Stimulated activated CD8-positive, alpha-beta memory T cell treated with anti-CD3 and anti-CD28 coated beads, Interleukin-7, amount 100 ng/mL, for 48 hours (primary cell): ENCODE data around the gene FAM168B.

Experiments
- DNase-seq, 2 donors: peaks; one replicate each; pipeline ENCODE4 v3.0.0-alpha.2; 2020; ENCODE audit warnings: low read depth in 1 of 2; ENCODE audit errors: extremely low read depth in 1 of 2

The FAM168B gene

DNA sequence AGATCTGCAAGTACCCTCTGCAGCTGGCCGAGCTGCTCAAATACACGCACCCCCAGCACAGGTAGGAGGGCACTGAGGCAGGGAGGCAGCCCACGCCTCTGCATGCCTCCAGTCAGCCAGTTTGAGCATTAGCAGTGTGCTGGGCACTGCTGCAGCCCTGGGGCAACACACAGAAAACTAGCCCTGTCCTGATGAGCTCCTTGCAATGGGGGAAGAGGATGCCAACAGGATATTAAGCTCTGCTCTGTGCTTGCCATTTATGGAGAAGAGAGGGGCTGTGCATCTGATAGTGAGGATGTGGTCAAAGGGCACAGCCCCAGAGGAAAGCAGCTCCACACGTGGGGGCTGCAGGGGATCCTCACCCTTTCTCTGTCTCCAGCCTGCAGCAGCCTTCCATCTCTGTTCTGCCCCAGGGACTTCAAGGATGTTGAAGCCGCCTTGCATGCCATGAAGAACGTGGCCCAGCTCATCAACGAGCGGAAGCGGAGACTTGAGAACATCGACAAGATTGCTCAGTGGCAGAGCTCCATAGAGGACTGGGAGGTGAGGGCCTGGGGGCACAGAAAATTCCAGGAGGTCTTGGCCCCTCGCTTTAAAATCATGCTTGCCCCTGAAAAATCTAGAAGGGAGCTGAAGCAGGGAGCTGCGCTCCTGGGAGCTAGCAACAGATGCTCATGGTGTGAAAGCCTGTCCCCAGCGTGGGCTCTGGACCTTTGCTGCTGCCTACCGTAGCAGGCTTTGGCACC, 51.7 kb downstream of the FAM168B start:
- no peak for DNase-seq

DNA sequence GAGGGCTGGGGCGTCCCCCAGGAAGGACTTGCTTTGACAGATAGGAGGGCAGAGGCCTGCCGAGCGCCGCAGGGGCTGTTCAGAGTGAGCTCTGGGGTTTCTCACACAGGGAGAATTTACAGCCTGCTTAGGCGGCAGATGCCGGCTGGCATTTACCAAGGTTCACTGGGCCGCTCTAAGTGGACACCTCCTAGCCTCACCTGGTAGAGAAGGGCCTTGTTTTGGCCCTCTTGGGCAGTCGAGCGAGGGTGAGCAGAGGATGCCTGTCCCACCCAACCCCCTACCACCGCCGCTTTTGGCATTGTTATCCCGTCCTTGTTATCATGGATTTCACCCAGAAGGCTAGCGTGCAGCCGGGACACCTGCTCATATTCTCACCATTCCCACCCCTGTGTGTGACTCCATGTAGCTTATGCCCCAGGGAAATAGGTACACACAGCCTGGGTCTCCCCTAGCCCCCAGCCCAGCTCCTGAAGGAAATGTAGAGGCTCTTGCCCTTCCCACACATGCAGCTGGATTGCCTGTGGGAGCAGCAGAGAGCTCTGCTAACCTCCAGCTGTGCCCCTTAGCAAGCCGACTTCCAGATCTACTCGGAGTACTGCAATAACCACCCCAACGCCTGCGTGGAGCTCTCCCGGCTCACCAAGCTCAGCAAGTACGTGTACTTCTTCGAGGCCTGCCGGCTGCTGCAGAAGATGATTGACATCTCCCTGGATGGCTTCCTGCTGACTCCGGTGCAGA, 52.4 kb downstream of the FAM168B start:
- DNase-seq: no peak

- DNase-seq: no peak
Observed at GRCh38 chr2:131039908-131040660, 53.2 kb downstream of the FAM168B start.

- no peak for DNase-seq
Observed at GRCh38 chr2:131039535-131039907, 53.7 kb downstream of the FAM168B start.

GRCh38 chr2:131039101-131039440, 54.2 kb downstream of the FAM168B start:
- no peak for DNase-seq

GRCh38 chr2:131038258-131039100, 54.8 kb downstream of the FAM168B start:
- DNase-seq: no peak

GRCh38 chr2:131037398-131038257, 55.6 kb downstream of the FAM168B start:
- DNase-seq: no peak

GRCh38 chr2:131036696-131037397, 56.4 kb downstream of the FAM168B start:
- no peak for DNase-seq

GRCh38 chr2:131036269-131036668, 57.0 kb downstream of the FAM168B start:
- DNase-seq: no peak

DNA sequence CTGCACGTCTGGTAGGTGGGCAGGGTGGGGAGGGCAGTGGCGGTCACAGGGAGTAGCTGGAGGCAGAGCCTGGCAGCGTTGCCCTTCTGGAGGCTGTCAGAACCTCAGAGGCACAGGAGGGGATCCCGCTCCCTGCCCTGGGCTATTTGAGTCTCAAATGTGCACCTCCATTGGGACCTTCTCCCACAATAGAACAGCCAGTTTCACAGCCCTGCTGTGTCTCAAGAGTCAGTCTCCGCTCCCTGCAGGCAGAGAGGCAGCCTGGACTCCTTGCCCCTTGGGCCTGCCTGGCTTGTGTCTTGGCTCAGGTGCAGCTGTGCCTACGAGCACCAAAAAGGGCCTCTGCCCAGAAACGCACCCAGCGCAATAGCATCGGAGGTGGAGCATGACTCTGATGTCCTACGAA, 57.4 kb downstream of the FAM168B start:
- DNase-seq: no peak

GRCh38 chr2:131035112-131035825, 58.0 kb downstream of the FAM168B start:
- no peak for DNase-seq

GRCh38 chr2:131034122-131035051, 58.9 kb downstream of the FAM168B start:
- DNase-seq: no peak

- no peak for DNase-seq
Observed at GRCh38 chr2:131033786-131034121, 59.5 kb downstream of the FAM168B start.

GRCh38 chr2:131032393-131032836, 60.8 kb downstream of the FAM168B start:
- no peak for DNase-seq

- DNase-seq: no peak
Observed at GRCh38 chr2:131031875-131032274, 61.4 kb downstream of the FAM168B start.

GRCh38 chr2:131031431-131031841, 61.8 kb downstream of the FAM168B start:
- no peak for DNase-seq

- DNase-seq: no peak
Observed at GRCh38 chr2:131030478-131030971, 62.7 kb downstream of the FAM168B start.
